ENCODE measurements around the gene KIAA0753. TPM values are rescaled to one million over a fixed set of nuclear protein-coding genes. Genes with fewer than 3 reads are reported as not detected.
A peak's percentile ranks its signal among the peaks of the same experiment; 100 is the strongest.

The KIAA0753 gene
- total RNA-seq, 4 donors from 2014 or later, result 20.8 to 46.7 (median 25.6) TPM

GRCh38 chr17:6654841-6655731, 14.6 kb upstream of the KIAA0753 start:
- DNase-seq, result peak; percentile 69 to 74

DNA sequence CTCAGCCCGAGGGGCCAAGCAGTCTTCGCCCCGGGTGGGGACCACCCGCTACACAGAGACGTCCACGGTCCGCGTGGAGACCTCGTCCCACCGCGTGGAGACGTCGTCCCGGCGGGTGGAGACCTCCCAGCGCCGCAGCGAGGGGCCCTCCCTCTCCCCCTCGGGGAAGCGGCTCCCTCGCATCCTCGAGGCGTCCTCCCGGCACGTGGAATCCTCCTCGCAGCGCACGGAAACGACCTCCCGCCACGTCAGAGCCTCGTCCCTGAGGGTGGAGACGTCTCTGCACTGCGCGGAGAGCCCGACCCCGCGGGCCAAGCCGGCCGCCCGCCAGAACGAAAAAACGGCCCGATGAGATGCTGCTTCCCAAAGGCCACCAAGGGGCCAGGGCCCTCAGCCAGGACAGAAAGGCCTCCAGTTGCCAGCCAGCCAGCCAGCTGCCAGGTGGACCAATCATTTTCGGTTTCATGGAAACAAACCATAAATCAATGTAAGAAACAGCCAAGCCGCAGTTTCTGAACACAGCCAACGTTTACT, 11.5 kb upstream of the KIAA0753 start:
- peak overlapping the region; percentile 2 to 76 (median 45) for H3K4me3 ChIP-seq (replicated peaks in 1 of 3)
- DNase-seq, result peak; percentile 20 to 31
- WGBS, 2 donors, result 23 to 56% methylated on average over 3 to 23 of the region's 47 CpGs

More at GRCh38 chr17:6654841-6655731, 14.6 kb upstream of the KIAA0753 start:
- H3K36me3 ChIP-seq, result no peaks in the 10 kb centered on the region
- peaks cover 15 to 32% of the 10 kb centered on the region in 2 donors for H3K4me1 ChIP-seq
- no peak overlapping the region for H3K4me3 ChIP-seq (replicated peaks in 1 of 3)
- WGBS, 2 donors, result 17% methylated on average over 36 to 46 of the region's 46 CpGs
- no peaks in the 10 kb centered on the region for H3K27me3 ChIP-seq
- H3K9me3 ChIP-seq, result no peaks in the 10 kb centered on the region
- intact Hi-C loops (cut with DNase I), result no loop called here
- TF ChIP-seq POLR2A (IDR thresholded peaks at IDR 0.05), result no peak
- TF ChIP-seq, protein P1, sequence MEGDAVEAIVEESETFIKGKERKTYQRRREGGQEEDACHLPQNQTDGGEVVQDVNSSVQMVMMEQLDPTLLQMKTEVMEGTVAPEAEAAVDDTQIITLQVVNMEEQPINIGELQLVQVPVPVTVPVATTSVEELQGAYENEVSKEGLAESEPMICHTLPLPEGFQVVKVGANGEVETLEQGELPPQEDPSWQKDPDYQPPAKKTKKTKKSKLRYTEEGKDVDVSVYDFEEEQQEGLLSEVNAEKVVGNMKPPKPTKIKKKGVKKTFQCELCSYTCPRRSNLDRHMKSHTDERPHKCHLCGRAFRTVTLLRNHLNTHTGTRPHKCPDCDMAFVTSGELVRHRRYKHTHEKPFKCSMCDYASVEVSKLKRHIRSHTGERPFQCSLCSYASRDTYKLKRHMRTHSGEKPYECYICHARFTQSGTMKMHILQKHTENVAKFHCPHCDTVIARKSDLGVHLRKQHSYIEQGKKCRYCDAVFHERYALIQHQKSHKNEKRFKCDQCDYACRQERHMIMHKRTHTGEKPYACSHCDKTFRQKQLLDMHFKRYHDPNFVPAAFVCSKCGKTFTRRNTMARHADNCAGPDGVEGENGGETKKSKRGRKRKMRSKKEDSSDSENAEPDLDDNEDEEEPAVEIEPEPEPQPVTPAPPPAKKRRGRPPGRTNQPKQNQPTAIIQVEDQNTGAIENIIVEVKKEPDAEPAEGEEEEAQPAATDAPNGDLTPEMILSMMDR (IDR thresholded peaks at IDR 0.05), result peak in 1 of 6 experiments; percentile 26
- no peak overlapping the region for H3K27ac ChIP-seq

DNA sequence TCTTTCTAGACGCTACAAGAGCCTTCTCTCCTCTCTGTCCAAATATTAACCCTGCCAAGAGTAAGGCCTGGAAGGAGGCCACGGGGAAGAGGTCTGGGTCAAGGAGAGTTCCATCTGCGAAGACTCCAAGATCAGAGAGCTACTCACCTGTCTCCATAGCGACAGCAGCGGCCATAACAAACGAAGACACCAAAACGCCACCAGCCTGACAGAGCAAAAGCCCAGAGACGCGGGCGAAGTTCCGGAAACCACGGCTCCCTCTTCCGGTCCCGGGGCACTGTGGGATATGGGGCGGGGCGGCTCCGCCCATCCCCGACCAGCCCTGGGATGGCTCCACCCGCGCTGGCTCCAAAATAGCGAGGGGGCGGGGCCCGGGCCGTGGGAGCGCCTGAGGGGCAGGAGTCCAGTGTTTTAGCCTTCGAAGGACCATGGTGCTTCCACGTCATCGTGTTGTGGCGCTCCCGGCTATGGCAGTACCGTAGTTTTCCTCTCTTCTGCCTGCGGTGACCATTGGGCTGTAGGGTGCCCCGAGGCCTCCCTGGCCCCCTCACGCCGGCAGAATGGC, 10.9 kb upstream of the KIAA0753 start, which contains the start of the genes C17orf100 and MED31:
Gene C17orf100 (plus strand): TSS at position 409 of the 565 bp plus-strand sequence. CDS start 152 bp downstream, at position 561.
Gene MED31 (minus strand): TSS at position 252 of the 565 bp plus-strand sequence. CDS start 77 bp downstream, at position 175.
- intact Hi-C loops (cut with DNase I), result no loop called here
- peaks cover 16 to 39% of the 10 kb centered on the region in 2 donors for H3K4me1 ChIP-seq
- TF ChIP-seq POLR2A (IDR thresholded peaks at IDR 0.05), result peak in 1 of 2 donors; percentile 73
- TF ChIP-seq, protein P1 (IDR thresholded peaks at IDR 0.05), result no peak
- H3K4me3 ChIP-seq (replicated peaks in 1 of 3), result peak within 1 kb of the TSS; percentile 45 to 81 (median 76)
- WGBS, 2 donors, result 0% methylated on average over 16 to 18 of the region's 35 CpGs
- H3K36me3 ChIP-seq, result no peaks in the 10 kb centered on the region
- H3K27ac ChIP-seq, result peak within 1 kb of the TSS; percentile 31 to 42 (median 39)
- no peaks in the 10 kb centered on the region for H3K9me3 ChIP-seq
- H3K27me3 ChIP-seq, result no peaks in the 10 kb centered on the region
- DNase-seq, result peak; percentile 94 to 96

More for the DNA sequence above, 11.5 kb upstream of the KIAA0753 start:
- H3K27ac ChIP-seq, result no peak overlapping the region
- H3K36me3 ChIP-seq, result no peaks in the 10 kb centered on the region
- no peaks in the 10 kb centered on the region for H3K9me3 ChIP-seq
- intact Hi-C loops (cut with DNase I), result no loop called here
- peaks cover 16 to 39% of the 10 kb centered on the region in 2 donors for H3K4me1 ChIP-seq
- no peaks in the 10 kb centered on the region for H3K27me3 ChIP-seq
- TF ChIP-seq, protein P1 (IDR thresholded peaks at IDR 0.05), result no peak
- no peak for TF ChIP-seq POLR2A (IDR thresholded peaks at IDR 0.05)

DNA sequence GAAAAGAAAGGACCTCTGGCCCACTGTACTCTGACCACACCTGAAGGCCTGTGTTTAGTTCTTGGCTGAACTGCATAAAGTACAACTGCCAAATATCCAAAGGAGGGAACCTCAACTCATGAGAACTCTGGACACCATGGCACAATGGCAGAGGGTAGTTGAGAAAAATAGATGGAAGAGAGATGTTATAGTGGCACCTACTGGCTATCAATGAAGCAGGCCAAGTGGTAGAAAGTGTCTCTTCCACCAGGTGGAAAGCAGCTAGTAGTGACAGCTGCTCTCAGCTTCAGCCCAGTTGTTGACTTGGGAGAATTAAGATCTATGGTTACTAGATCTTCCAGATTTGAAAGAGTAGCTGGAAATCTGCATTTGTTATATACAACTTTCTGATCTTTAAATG, 7.7 kb upstream of the KIAA0753 start:
- intact Hi-C loops (cut with DNase I), result no loop called here
- peaks cover 0 to 5% of the 10 kb centered on the region in 2 donors for H3K36me3 ChIP-seq
- DNase-seq, result no peak
- no peak overlapping the region for H3K27ac ChIP-seq
- H3K27me3 ChIP-seq, result no peaks in the 10 kb centered on the region
- no peak for TF ChIP-seq POLR2A (IDR thresholded peaks at IDR 0.05)
- TF ChIP-seq, protein P1 (IDR thresholded peaks at IDR 0.05), result no peak
- H3K9me3 ChIP-seq, result no peaks in the 10 kb centered on the region
- H3K4me1 ChIP-seq, result peaks cover 16 to 27% of the 10 kb centered on the region in 2 donors
- H3K4me3 ChIP-seq (replicated peaks in 1 of 3), result no peak overlapping the region
